ENCODE measurements around the gene TMTC1.

The TMTC1 gene

GRCh38 chr12:29733060-29733459 lies 50.7 kb downstream of the TMTC1 start:
- H3K9me3 ChIP-seq (ENCODE audit: insufficient read depth, low read length): no peaks in the 10 kb centered on the region
- no peaks in the 10 kb centered on the region for H3K27me3 ChIP-seq (ENCODE audit: low read depth, low read length)
- no peak overlapping the region for H3K4me2 ChIP-seq (ENCODE audit: low read length)
- H3K27ac ChIP-seq (ENCODE audit: low read length): no peak overlapping the region
- no peak overlapping the region for H3K4me3 ChIP-seq (ENCODE audit: low read length)
- no peaks in the 10 kb centered on the region for H4K20me1 ChIP-seq (ENCODE audit: insufficient read depth, low read length)
- no peak overlapping the region for H2AFZ ChIP-seq (ENCODE audit: low read depth, low read length)
- H3K4me1 ChIP-seq (ENCODE audit: low read length): no peaks in the 10 kb centered on the region; the same call in 1 of the 2 replicates
- TF ChIP-seq EZH2phosphoT487 (IDR thresholded peaks at IDR 0.05; ENCODE audit: low read depth): no peak
- no peak overlapping the region for H3K9ac ChIP-seq (ENCODE audit: low read length)
- no peaks in the 10 kb centered on the region for H3K36me3 ChIP-seq (replicated peaks; ENCODE audit: low read depth, low read length)
- H3K79me2 ChIP-seq (ENCODE audit: low read length): no peaks in the 10 kb centered on the region

- Histone ChIP-seq H4K20me1 (ENCODE audit: insufficient read depth, low read length) (no peaks in the 10 kb centered on the region), H3K79me2 (ENCODE audit: low read length) (no peaks in the 10 kb centered on the region), H3K4me1 (ENCODE audit: low read length) (no peaks in the 10 kb centered on the region; the same call in 1 of the 2 replicates), H3K36me3 (replicated peaks; ENCODE audit: low read depth, low read length) (no peaks in the 10 kb centered on the region), H3K27ac (ENCODE audit: low read length) (no peak overlapping the region), H3K27me3 (ENCODE audit: low read depth, low read length) (no peaks in the 10 kb centered on the region), H3K4me3 (ENCODE audit: low read length) (no peak overlapping the region), H2AFZ (ENCODE audit: low read depth, low read length) (no peak overlapping the region), H3K9me3 (ENCODE audit: insufficient read depth, low read length) (no peaks in the 10 kb centered on the region), H3K4me2 (ENCODE audit: low read length) (no peak overlapping the region), H3K9ac (ENCODE audit: low read length) (no peak overlapping the region)
- TF ChIP-seq CTCF (IDR thresholded peaks at IDR 0.05; ENCODE audit: low read depth, low read length) (no peak), EZH2phosphoT487 (IDR thresholded peaks at IDR 0.05; ENCODE audit: low read depth) (no peak)
These were observed 51.1 kb downstream of the TMTC1 start for GRCh38 chr12:29732593-29732992.

DNA sequence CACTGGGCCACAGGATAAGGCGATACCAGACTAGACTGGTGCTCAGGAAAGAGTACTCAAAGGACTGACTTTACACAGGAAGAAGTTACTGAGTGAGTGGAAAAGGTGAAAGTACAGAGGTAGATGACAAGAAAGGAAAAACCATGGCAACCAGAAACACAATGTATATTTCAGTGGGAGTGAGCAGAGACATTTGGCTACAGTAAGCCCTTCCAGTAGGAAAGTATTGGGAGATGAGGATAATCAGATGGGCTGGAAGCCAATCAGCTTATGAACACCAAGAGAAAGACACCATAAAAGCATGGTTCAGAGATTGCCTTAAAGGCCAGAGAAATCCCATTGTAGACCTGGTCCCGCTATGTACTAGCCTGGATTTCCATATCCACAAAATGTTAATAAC lies 51.6 kb downstream of the TMTC1 start:
- Histone ChIP-seq H4K20me1 (ENCODE audit: insufficient read depth, low read length) (no peaks in the 10 kb centered on the region), H3K4me1 (ENCODE audit: low read length) (no peaks in the 10 kb centered on the region; the same call in 1 of the 2 replicates), H3K9me3 (ENCODE audit: insufficient read depth, low read length) (no peaks in the 10 kb centered on the region), H3K27me3 (ENCODE audit: low read depth, low read length) (no peaks in the 10 kb centered on the region), H3K4me3 (ENCODE audit: low read length) (no peak overlapping the region), H2AFZ (ENCODE audit: low read depth, low read length) (no peak overlapping the region), H3K36me3 (replicated peaks; ENCODE audit: low read depth, low read length) (no peaks in the 10 kb centered on the region), H3K27ac (ENCODE audit: low read length) (no peak overlapping the region), H3K79me2 (ENCODE audit: low read length) (no peaks in the 10 kb centered on the region), H3K4me2 (ENCODE audit: low read length) (no peak overlapping the region), H3K9ac (ENCODE audit: low read length) (no peak overlapping the region)
- TF ChIP-seq CTCF (IDR thresholded peaks at IDR 0.05; ENCODE audit: low read depth, low read length) (no peak), EZH2phosphoT487 (IDR thresholded peaks at IDR 0.05; ENCODE audit: low read depth) (no peak)

GRCh38 chr12:29731591-29731990 lies 52.2 kb downstream of the TMTC1 start:
- no peak overlapping the region for H3K4me2 ChIP-seq (ENCODE audit: low read length)
- no peaks in the 10 kb centered on the region for H3K36me3 ChIP-seq (replicated peaks; ENCODE audit: low read depth, low read length)
- no peak overlapping the region for H3K9ac ChIP-seq (ENCODE audit: low read length)
- H3K79me2 ChIP-seq (ENCODE audit: low read length): no peaks in the 10 kb centered on the region
- no peak overlapping the region for H3K4me3 ChIP-seq (ENCODE audit: low read length)
- H3K27ac ChIP-seq (ENCODE audit: low read length): no peak overlapping the region
- H3K27me3 ChIP-seq (ENCODE audit: low read depth, low read length): no peaks in the 10 kb centered on the region
- H2AFZ ChIP-seq (ENCODE audit: low read depth, low read length): no peak overlapping the region
- no peaks in the 10 kb centered on the region; the same call in 1 of the 2 replicates for H3K4me1 ChIP-seq (ENCODE audit: low read length)
- H3K9me3 ChIP-seq (ENCODE audit: insufficient read depth, low read length): no peaks in the 10 kb centered on the region
- TF ChIP-seq CTCF (IDR thresholded peaks at IDR 0.05; ENCODE audit: low read depth, low read length) (no peak), EZH2phosphoT487 (IDR thresholded peaks at IDR 0.05; ENCODE audit: low read depth) (no peak)
- no peaks in the 10 kb centered on the region for H4K20me1 ChIP-seq (ENCODE audit: insufficient read depth, low read length)

DNA sequence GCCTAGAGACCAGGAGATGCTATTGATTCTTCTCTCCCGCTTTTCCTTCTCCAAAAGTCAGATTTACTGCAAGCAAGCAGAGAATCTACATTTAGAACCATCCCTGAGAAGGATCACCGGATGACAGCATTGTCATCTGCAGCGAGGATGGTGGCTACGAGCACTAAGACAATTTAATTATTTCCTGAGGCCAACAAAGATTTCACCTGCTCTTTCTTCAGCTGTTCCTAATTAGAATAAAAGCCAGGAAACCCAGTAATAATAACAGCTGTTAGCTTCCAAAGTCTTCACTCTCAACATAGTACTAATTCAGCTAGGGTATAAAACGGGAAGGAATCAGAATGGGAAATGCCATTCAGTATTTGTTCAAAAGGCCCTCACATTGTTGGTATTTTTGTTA lies 53.3 kb downstream of the TMTC1 start:
- Histone ChIP-seq H3K27me3 (ENCODE audit: low read depth, low read length) (no peaks in the 10 kb centered on the region), H3K4me2 (ENCODE audit: low read length) (no peak overlapping the region), H2AFZ (ENCODE audit: low read depth, low read length) (no peak overlapping the region), H3K79me2 (ENCODE audit: low read length) (no peaks in the 10 kb centered on the region), H3K4me3 (ENCODE audit: low read length) (no peak overlapping the region), H3K36me3 (replicated peaks; ENCODE audit: low read depth, low read length) (no peaks in the 10 kb centered on the region), H3K4me1 (ENCODE audit: low read length) (no peaks in the 10 kb centered on the region; the same call in 1 of the 2 replicates), H3K27ac (ENCODE audit: low read length) (no peak overlapping the region), H4K20me1 (ENCODE audit: insufficient read depth, low read length) (no peaks in the 10 kb centered on the region), H3K9ac (ENCODE audit: low read length) (no peak overlapping the region), H3K9me3 (ENCODE audit: insufficient read depth, low read length) (no peaks in the 10 kb centered on the region)
- no peak for TF ChIP-seq CTCF (IDR thresholded peaks at IDR 0.05; ENCODE audit: low read depth, low read length)
- TF ChIP-seq EZH2phosphoT487 (IDR thresholded peaks at IDR 0.05; ENCODE audit: low read depth): no peak

Measured in OCI-LY3 (cell line).